Measurements from ENCODE around the gene TEC. TPM values are rescaled to one million over a fixed set of nuclear protein-coding genes. Genes with fewer than 3 reads are reported as not detected.
"Not testable (repeated sequence)": the region's sequence is repeated elsewhere in the genome, so short reads cannot be mapped to it uniquely, and the experiment has no call there.

Gene TEC
- polyA plus RNA-seq, 1 of the 3 experiments (the other 2 are of a cell fraction): 0.85 TPM

GRCh38 chr4:48222491-48222890 is 47.1 kb downstream of the TEC start (continued):
- no peak for TF ChIP-seq CHD2 (IDR thresholded peaks at IDR 0.05; ENCODE audit: low read length, partially characterized antibody)
- no peak for TF ChIP-seq RAD21 (IDR thresholded peaks at IDR 0.05; ENCODE audit: low read length)

DNA sequence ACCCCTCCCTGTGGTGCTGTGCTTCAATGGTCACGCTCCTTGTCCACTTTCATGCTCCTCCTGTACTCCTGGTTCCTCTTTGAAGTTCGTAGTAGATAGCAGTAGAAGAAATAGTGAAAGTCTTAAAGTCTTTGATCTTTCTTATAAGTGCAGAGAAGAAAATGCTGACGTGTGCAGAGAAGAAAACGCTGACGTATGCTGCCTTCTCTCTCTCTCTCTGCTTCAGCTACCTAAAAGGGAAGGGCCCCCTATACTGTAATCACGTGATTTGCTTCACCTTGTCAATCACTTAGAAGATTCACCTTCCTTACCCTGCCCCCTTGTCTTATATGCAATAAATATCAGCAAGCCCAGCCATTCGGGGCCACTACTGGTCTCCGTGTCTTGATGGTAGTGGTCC is 50.2 kb downstream of the TEC start:
- H3K79me2 ChIP-seq (ENCODE audit: insufficient read depth); H4K20me1 ChIP-seq (ENCODE audit: insufficient read depth); H3K27me3 ChIP-seq (ENCODE audit: insufficient read depth); H3K27ac ChIP-seq (ENCODE audit: low read depth in 2 of 2, low read length in 1 of 2); CTCF ChIA-PET; H3K9me3 ChIP-seq; H3K4me2 ChIP-seq; H3K4me1 ChIP-seq (ENCODE audit: control insufficient read depth in 1 of 2, insufficient read depth in 2 of 2, low read depth in 1 of 2, low read length in 1 of 2); H3K36me3 ChIP-seq (replicated peaks in 1 of 2; ENCODE audit: control insufficient read depth in 1 of 2, insufficient read depth in 2 of 2, low read length in 1 of 2); H3K9me2 ChIP-seq; H2AFZ ChIP-seq (ENCODE audit: low read depth); H3F3A ChIP-seq (replicated peaks; ENCODE audit: insufficient read depth); POLR2A ChIA-PET; H3K4me3 ChIP-seq (ENCODE audit: low read depth in 2 of 2, low read length in 1 of 2); H3K9ac ChIP-seq; DNase-seq: not testable (repeated sequence)
- WGBS (ENCODE audit: low lambda C conversion rate): 79% methylated on average over 8 of the region's 8 CpGs

DNA sequence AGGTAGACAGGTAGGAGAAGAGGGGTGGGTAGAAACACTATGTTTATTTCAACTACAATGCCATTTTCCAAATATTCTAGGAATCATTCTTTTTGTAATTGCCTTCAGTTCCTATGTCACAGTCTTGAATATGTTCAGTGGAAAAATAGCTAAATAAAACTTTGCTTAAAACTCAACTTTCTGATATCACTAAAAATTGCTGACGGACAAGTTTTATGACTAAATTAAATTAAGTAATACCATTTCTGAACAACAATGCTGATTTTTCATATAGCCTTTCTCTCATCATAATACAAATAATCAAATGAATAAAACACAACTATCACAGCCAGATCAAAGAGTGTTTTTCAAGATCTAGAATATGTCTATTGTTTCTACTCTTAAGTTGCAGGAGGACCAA is 53.1 kb downstream of the TEC start:
- no peak overlapping the region for H3K4me2 ChIP-seq
- CTCF ChIA-PET: no interaction called here
- POLR2A ChIA-PET: no interaction called here
- no peak for TF ChIP-seq USF2 (IDR thresholded peaks at IDR 0.05; ENCODE audit: borderline replicate concordance, low read depth, low read length)
- no peak for TF ChIP-seq POLR2AphosphoS5 (IDR thresholded peaks at IDR 0.05; ENCODE audit: low read depth, low read length)
- TF ChIP-seq, protein P1, sequence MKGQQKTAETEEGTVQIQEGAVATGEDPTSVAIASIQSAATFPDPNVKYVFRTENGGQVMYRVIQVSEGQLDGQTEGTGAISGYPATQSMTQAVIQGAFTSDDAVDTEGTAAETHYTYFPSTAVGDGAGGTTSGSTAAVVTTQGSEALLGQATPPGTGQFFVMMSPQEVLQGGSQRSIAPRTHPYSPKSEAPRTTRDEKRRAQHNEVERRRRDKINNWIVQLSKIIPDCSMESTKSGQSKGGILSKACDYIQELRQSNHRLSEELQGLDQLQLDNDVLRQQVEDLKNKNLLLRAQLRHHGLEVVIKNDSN (IDR thresholded peaks at IDR 0.05; ENCODE audit: borderline replicate concordance, low read depth): no peak
- TF ChIP-seq SMC3 (IDR thresholded peaks at IDR 0.05; ENCODE audit: low read depth, low read length): no peak
- H3K9ac ChIP-seq: no peak overlapping the region
- H3K9me2 ChIP-seq: no peaks in the 10 kb centered on the region
- H3K36me3 ChIP-seq (replicated peaks in 1 of 2; ENCODE audit: control insufficient read depth in 1 of 2, insufficient read depth in 2 of 2, low read length in 1 of 2): peaks cover 0 to 4% of the 10 kb centered on the region in 2 experiments
- no peaks in the 10 kb centered on the region for H3K27me3 ChIP-seq (ENCODE audit: insufficient read depth)
- H3F3A ChIP-seq (replicated peaks; ENCODE audit: insufficient read depth): no peaks in the 10 kb centered on the region
- 100% methylated on average over 1 of the region's 1 CpG for WGBS (ENCODE audit: low lambda C conversion rate)
- H3K4me3 ChIP-seq (ENCODE audit: low read depth in 2 of 2, low read length in 1 of 2): no peak overlapping the region
- H3K4me1 ChIP-seq (ENCODE audit: control insufficient read depth in 1 of 2, insufficient read depth in 2 of 2, low read depth in 1 of 2, low read length in 1 of 2): no peaks in the 10 kb centered on the region
- no peaks in the 10 kb centered on the region for H4K20me1 ChIP-seq (ENCODE audit: insufficient read depth)
- no peak overlapping the region for H2AFZ ChIP-seq (ENCODE audit: low read depth)
- H3K79me2 ChIP-seq (ENCODE audit: insufficient read depth): no peaks in the 10 kb centered on the region
- H3K27ac ChIP-seq (ENCODE audit: low read depth in 2 of 2, low read length in 1 of 2): no peak overlapping the region
- H3K9me3 ChIP-seq: no peaks in the 10 kb centered on the region
- no peak for DNase-seq

- Histone ChIP-seq H3K9me2 (no peaks in the 10 kb centered on the region), H3K9me3 (no peaks in the 10 kb centered on the region), H2AFZ (ENCODE audit: low read depth) (no peak overlapping the region), H3K4me3 (ENCODE audit: low read depth in 2 of 2, low read length in 1 of 2) (no peak overlapping the region), H3K27ac (ENCODE audit: low read depth in 2 of 2, low read length in 1 of 2) (no peak overlapping the region), H3K4me1 (ENCODE audit: control insufficient read depth in 1 of 2, insufficient read depth in 2 of 2, low read depth in 1 of 2, low read length in 1 of 2) (no peaks in the 10 kb centered on the region), H3K9ac (no peak overlapping the region), H3K36me3 (replicated peaks in 1 of 2; ENCODE audit: control insufficient read depth in 1 of 2, insufficient read depth in 2 of 2, low read length in 1 of 2) (peaks cover 0 to 4% of the 10 kb centered on the region in 2 experiments), H3F3A (replicated peaks; ENCODE audit: insufficient read depth) (no peaks in the 10 kb centered on the region), H4K20me1 (ENCODE audit: insufficient read depth) (no peaks in the 10 kb centered on the region), H3K79me2 (ENCODE audit: insufficient read depth) (no peaks in the 10 kb centered on the region), H3K27me3 (ENCODE audit: insufficient read depth) (no peaks in the 10 kb centered on the region), H3K4me2 (no peak overlapping the region)
- CTCF ChIA-PET: no interaction called here
- no peak for DNase-seq
- POLR2A ChIA-PET: no interaction called here
- WGBS (ENCODE audit: low lambda C conversion rate): 86% methylated on average over 1 of the region's 1 CpG
- TF ChIP-seq RCOR1 (IDR thresholded peaks at IDR 0.05; ENCODE audit: low read length): no peak
- TF ChIP-seq, protein P2, sequence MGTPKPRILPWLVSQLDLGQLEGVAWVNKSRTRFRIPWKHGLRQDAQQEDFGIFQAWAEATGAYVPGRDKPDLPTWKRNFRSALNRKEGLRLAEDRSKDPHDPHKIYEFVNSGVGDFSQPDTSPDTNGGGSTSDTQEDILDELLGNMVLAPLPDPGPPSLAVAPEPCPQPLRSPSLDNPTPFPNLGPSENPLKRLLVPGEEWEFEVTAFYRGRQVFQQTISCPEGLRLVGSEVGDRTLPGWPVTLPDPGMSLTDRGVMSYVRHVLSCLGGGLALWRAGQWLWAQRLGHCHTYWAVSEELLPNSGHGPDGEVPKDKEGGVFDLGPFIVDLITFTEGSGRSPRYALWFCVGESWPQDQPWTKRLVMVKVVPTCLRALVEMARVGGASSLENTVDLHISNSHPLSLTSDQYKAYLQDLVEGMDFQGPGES (IDR thresholded peaks at IDR 0.05; ENCODE audit: low read depth, low read length): no peak
- no peak for TF ChIP-seq FOXJ3 (CRISPR knock-in tag; IDR thresholded peaks at IDR 0.05)
- TF ChIP-seq GATA2 (CRISPR knock-in tag; IDR thresholded peaks at IDR 0.05): no peak
- no peak for TF ChIP-seq NRF1 (IDR thresholded peaks at IDR 0.05; ENCODE audit: low read depth, low read length)
- TF ChIP-seq TAF1 (IDR thresholded peaks at IDR 0.05; ENCODE audit: borderline replicate concordance, low read depth, low read length): no peak
- TF ChIP-seq GABPA (IDR thresholded peaks at IDR 0.05; ENCODE audit: low read depth): no peak
- no peak for TF ChIP-seq USF2 (IDR thresholded peaks at IDR 0.05; ENCODE audit: borderline replicate concordance, low read depth, low read length)
- no peak for TF ChIP-seq TCF12 (IDR thresholded peaks at IDR 0.05)
- TF ChIP-seq JUND (IDR thresholded peaks at IDR 0.05): no peak
- no peak for TF ChIP-seq MXI1 (IDR thresholded peaks at IDR 0.05; ENCODE audit: low read depth, low read length)
- TF ChIP-seq RXRA (IDR thresholded peaks at IDR 0.05; ENCODE audit: borderline replicate concordance, low read depth): no peak
- no peak for TF ChIP-seq EP300 (IDR thresholded peaks at IDR 0.05; ENCODE audit: borderline replicate concordance in 1 of 2, low read depth in 1 of 2, low read length in 1 of 2)
Observed at GRCh38 chr4:48215977-48216376, 53.7 kb downstream of the TEC start.

Data from SK-N-SH (cell line).